OCI-LY1 (cell line): ENCODE measurements around the gene FGF22.

Experiments used
- CTCF ChIP-seq: fragments of 200-600 bp; sonication (generic), shearing (Covaris generic); IDR thresholded peaks from 2 replicates; pipeline ENCODE4 v1.5.1; 2017; ENCODE audit warnings: mild to moderate bottlenecking, antibody characterized with exemption, low read length, moderate library complexity, mixed read lengths
- EZH2 ChIP-seq: fragments of 200-600 bp; sonication (generic), shearing (Covaris generic); IDR thresholded peaks from 2 replicates; pipeline ENCODE4 v1.8.0; 2017; ENCODE audit warnings: borderline replicate concordance, mixed run types, mild to moderate bottlenecking, antibody characterized with exemption, low read length, moderate library complexity, mixed read lengths

GRCh38 chr19:645912-646778 is 6.5 kb downstream of the FGF22 start:
- TF ChIP-seq CTCF (no peak), EZH2 (no peak)
